Endothelial cell of umbilical vein (primary cell): Measurements from ENCODE around the gene MACROD2. TPM values are rescaled to one million over a fixed set of nuclear protein-coding genes. Genes with fewer than 3 reads are reported as not detected.

Experiments used
- BruUV-seq: library from RNA; stranded (reverse); fragments of 400-500 nt; replicated peaks from 2 replicates; lab custom pipeline; 2021; lab: Mats Ljungman, UMichigan
- CTCF ChIA-PET: fragments of 300-600, 350-600 bp; sonication (Branson Sonifier 250); formaldehyde crosslinking; loops from one replicate; lab custom pipeline; 2021; ENCODE audit warnings: antibody characterized with exemption, inconsistent platforms; lab: Charles Lee
- POLR2A ChIA-PET: fragments of 300-600, 350-600 bp; sonication (Branson Sonifier 250); formaldehyde crosslinking; loops from one replicate; lab custom pipeline; 2021; ENCODE audit warnings: antibody characterized with exemption, inconsistent platforms; lab: Charles Lee
- DNase-seq: peaks from one replicate; pipeline ENCODE4 v3.0.0-alpha.2; 2011; ENCODE audit warnings: low read depth, low spot score
- FAIRE-seq: peaks from 2 replicates; lab custom pipeline; 2011; peaks lifted over from hg19 to GRCh38; lab: Jason Lieb, UNC
- H2AFZ ChIP-seq: 2 replicates; pipeline ENCODE4 v1.6.0; 2012; ENCODE audit warnings: low read depth, low read length, control low read depth, inconsistent platforms
- H3K27ac ChIP-seq: 2 replicates; pipeline ENCODE4 v1.5.1; 2011; ENCODE audit warnings: low read depth, mild to moderate bottlenecking, control low read depth, low read length, moderate library complexity; ENCODE audit not compliant: insufficient read depth
- H3K27me3 ChIP-seq, 2 experiments: 2 replicates each; pipeline versions ENCODE4 v1.6.0 to v1.6.1; 2011; ENCODE audit warnings: low read length in 2 of 2, mixed read lengths in 1 of 2; ENCODE audit not compliant: control insufficient read depth in 2 of 2, insufficient read depth in 2 of 2
- H3K36me3 ChIP-seq, 2 experiments: 2 replicates in 1 of 2; 3 replicates in 1 of 2; pipeline ENCODE4 v1.5.1; 2011; ENCODE audit warnings: low read length in 2 of 2, mild to moderate bottlenecking in 1 of 2, moderate library complexity in 1 of 2; ENCODE audit not compliant: control insufficient read depth in 2 of 2, insufficient read depth in 2 of 2; ENCODE audit errors: extremely low read depth in 1 of 2
- H3K4me1 ChIP-seq: 3 replicates; pipeline ENCODE4 v1.5.1; 2011; ENCODE audit warnings: mild to moderate bottlenecking, low read length; ENCODE audit not compliant: control insufficient read depth, insufficient read depth; ENCODE audit errors: extremely low read depth
- H3K4me2 ChIP-seq: 2 replicates; pipeline ENCODE4 v1.6.1; 2011; ENCODE audit warnings: low read length, control low read depth, mixed read lengths; ENCODE audit not compliant: insufficient read depth
- H3K4me3 ChIP-seq, 3 experiments: fragments of 200-600 bp in 1 of 3; sonication (generic), shearing (Covaris generic) in 1 of 3; replicated peaks in 1 of 3; 2 replicates each; pipeline ENCODE4 v1.5.1; 2011 to 2016; ENCODE audit warnings: control low read depth in 3 of 3, low read length in 3 of 3, mild to moderate bottlenecking in 2 of 3, inconsistent platforms in 1 of 3, low read depth in 1 of 3, moderate library complexity in 1 of 3; ENCODE audit not compliant: insufficient read depth in 1 of 3
- H3K79me2 ChIP-seq: 2 replicates; pipeline ENCODE4 v1.6.0; 2012; ENCODE audit warnings: low read length, inconsistent platforms; ENCODE audit not compliant: control insufficient read depth, insufficient read depth
- H3K9ac ChIP-seq: replicated peaks from 2 replicates; pipeline ENCODE3; 2011; ENCODE audit warnings: low read length, control low read depth; ENCODE audit not compliant: insufficient read depth; ENCODE audit errors: extremely low read depth
- H3K9me1 ChIP-seq: replicated peaks from 3 replicates; pipeline ENCODE4 v1.6.0; 2011; ENCODE audit warnings: mild to moderate bottlenecking, low read length; ENCODE audit not compliant: control insufficient read depth, insufficient read depth; ENCODE audit errors: extremely low read depth
- H3K9me3 ChIP-seq: replicated peaks from 2 replicates; pipeline ENCODE4 v1.5.1; 2012; ENCODE audit warnings: low read length, inconsistent platforms; ENCODE audit not compliant: control insufficient read depth, insufficient read depth
- H4K20me1 ChIP-seq: replicated peaks from 2 replicates; pipeline ENCODE3; 2011; ENCODE audit warnings: mild to moderate bottlenecking, low read length; ENCODE audit not compliant: control insufficient read depth, insufficient read depth; ENCODE audit errors: extremely low read depth
- CTCF ChIP-seq, 2 donors: IDR thresholded peaks; 1 replicate in 1 of 2; 2 replicates in 1 of 2; pipeline ENCODE4 v1.5.1; 2011; ENCODE audit warnings: low read length in 2 of 2, mild to moderate bottlenecking in 2 of 2, moderate library complexity in 2 of 2, control low read depth in 1 of 2, inconsistent platforms in 1 of 2, low read depth in 1 of 2; ENCODE audit not compliant: insufficient read depth in 1 of 2; ENCODE audit errors: extremely low read depth in 1 of 2
- EZH2 ChIP-seq: IDR thresholded peaks from 2 replicates; pipeline ENCODE4 v1.6.1; 2012; ENCODE audit warnings: borderline replicate concordance, low read depth, mild to moderate bottlenecking, moderate library complexity, low read length, inconsistent platforms; ENCODE audit not compliant: severe bottlenecking
- FOS ChIP-seq: IDR thresholded peaks from 2 replicates; pipeline ENCODE4 v1.6.1; 2011; ENCODE audit warnings: mild to moderate bottlenecking, low read length, moderate library complexity, borderline replicate concordance; ENCODE audit not compliant: insufficient read depth
- GATA2 ChIP-seq: IDR thresholded peaks from 2 replicates; pipeline ENCODE4 v1.7.0; 2011; ENCODE audit warnings: low read depth, mild to moderate bottlenecking, moderate library complexity, mixed read lengths, low read length; ENCODE audit not compliant: insufficient read length, insufficient read depth
- JUN ChIP-seq: IDR thresholded peaks from 2 replicates; pipeline ENCODE4 v1.6.1; 2011; ENCODE audit warnings: borderline replicate concordance, low read depth; ENCODE audit not compliant: insufficient read length, insufficient read depth
- MAX ChIP-seq: IDR thresholded peaks from 2 replicates; pipeline ENCODE4 v1.6.1; 2011; ENCODE audit not compliant: insufficient read depth, insufficient read length
- MYC ChIP-seq: IDR thresholded peaks from one replicate; pipeline ENCODE4 v1.6.1; 2011; ENCODE audit warnings: mild to moderate bottlenecking, low read depth, low read length
- POLR2A ChIP-seq: IDR thresholded peaks from 2 replicates; pipeline ENCODE4 v1.6.1; 2012; ENCODE audit warnings: low read depth, mild to moderate bottlenecking, control low read depth, low read length
- POLR2AphosphoS5 ChIP-seq: IDR thresholded peaks from 2 replicates; pipeline ENCODE4 v1.6.1; 2012; ENCODE audit warnings: low read depth, mild to moderate bottlenecking, control low read depth, low read length, moderate library complexity; ENCODE audit not compliant: insufficient read depth
- dilution Hi-C: fragments of 300-500 bp; cut with MboI; formaldehyde crosslinking; loops from one replicate; pipeline ENCODE4 v1.15.0; 2019; ENCODE audit warnings: low sequenced_read_pairs; ENCODE audit not compliant: extremely low pct_ligation_motif_present
- intact Hi-C: fragments of 100-400 bp; cut with micrococcal nuclease; formaldehyde crosslinking; loops from one replicate; pipeline ENCODE4 v1.10.0; 2022
- polyA plus RNA-seq, 4 experiments: library from polyadenylated mRNA; depleted of rRNA in 3 of 4; stranded (reverse) in 3 of 4; unstranded in 1 of 4; fragments of >200 nt; gene quantifications; 2 replicates each; pipeline versions ENCODE4 v1.2.1 to v1.2.3, GENCODE V29; 2011 to 2012; ENCODE audit warnings: missing spikeins in 1 of 4
- total RNA-seq: library from RNA; stranded (reverse); gene quantifications from 2 replicates; pipeline ENCODE4 v1.2.3, GENCODE V29; 2021

The MACROD2 gene
- total and polyA plus RNA-seq, 2 donors (not counting 3 experiments of a cell fraction or from before 2014, with no cell fraction given), result 0.11 to 0.73 TPM

- H3K4me1 ChIP-seq, result no peaks in the 10 kb centered on the region
- H2AFZ ChIP-seq, result no peak overlapping the region
- DNase-seq (no peak), FAIRE-seq (no peak)
- no peak for TF ChIP-seq GATA2
- TF ChIP-seq JUN, result no peak
- TF ChIP-seq EZH2, result no peak
- TF ChIP-seq POLR2AphosphoS5, result no peak
- no peak for TF ChIP-seq MAX
- no peak for TF ChIP-seq FOS
- TF ChIP-seq CTCF (IDR thresholded peaks at IDR 0.05; ENCODE audit: extremely low read depth in 1 of 2, insufficient read depth in 1 of 2, low read depth in 1 of 2, low read length in 2 of 2), result no peak
- no peak for TF ChIP-seq MYC
- TF ChIP-seq POLR2A, result no peak
- no peaks in the 10 kb centered on the region for H3K9me3 ChIP-seq
- dilution Hi-C loops (no loop called here), intact Hi-C loops (no loop called here)
- no peaks in the 10 kb centered on the region for H4K20me1 ChIP-seq
- H3K4me2 ChIP-seq, result no peak overlapping the region
- H3K27ac ChIP-seq, result no peak overlapping the region
- CTCF ChIA-PET, result no interaction called here
- no TSS peak for BruUV-seq
- H3K79me2 ChIP-seq, result no peaks in the 10 kb centered on the region
- H3K36me3 ChIP-seq, result no peaks in the 10 kb centered on the region
- no peak overlapping the region for H3K4me3 ChIP-seq
- no peak overlapping the region for H3K9ac ChIP-seq
- peaks cover 0 to 2% of the 10 kb centered on the region in 2 experiments for H3K27me3 ChIP-seq
- no peaks in the 10 kb centered on the region for H3K9me1 ChIP-seq
- POLR2A ChIA-PET, result no interaction called here
These were observed 536.5 kb downstream of the MACROD2 start for GRCh38 chr20:14531786-14532185.
